GM23338 (cell line): ENCODE data around the gene CACNA1B. TPM values are rescaled to one million over a fixed set of nuclear protein-coding genes. Genes with fewer than 3 reads are reported as not detected.

Experiments
- ATAC-seq: fragments of 200-7000 bp; cut with Tn5 transposase; 3 replicates; pipeline ENCODE4 v1.9.1; 2020
- DNase-seq: peaks from one replicate; pipeline ENCODE4 v3.0.0-alpha.2; 2015; ENCODE audit warnings: low spot score
- H2AFZ ChIP-seq: fragments of 200-600 bp; sonication (generic); 2 replicates; pipeline ENCODE4 v1.8.0; 2016; ENCODE audit warnings: antibody characterized with exemption, mild to moderate bottlenecking, moderate library complexity
- H3F3A ChIP-seq: fragments of 200-600 bp; sonication (generic); replicated peaks from 2 replicates; pipeline ENCODE4 v1.8.0; 2017; ENCODE audit warnings: antibody characterized with exemption, mixed run types, low read depth
- H3K27ac ChIP-seq: fragments of 200-600 bp; sonication (generic); 2 replicates; pipeline ENCODE4 v1.6.1; 2016; ENCODE audit warnings: low read depth
- H3K27me3 ChIP-seq: fragments of 200-600 bp; sonication (generic); 2 replicates; pipeline ENCODE4 v1.8.0; 2016; ENCODE audit warnings: mild to moderate bottlenecking, mixed run types, moderate library complexity; ENCODE audit not compliant: insufficient read depth
- H3K36me3 ChIP-seq: fragments of 200-600 bp; sonication (generic); 2 replicates; pipeline ENCODE4 v1.8.0; 2016; ENCODE audit warnings: mild to moderate bottlenecking; ENCODE audit not compliant: insufficient read depth
- H3K4me1 ChIP-seq: fragments of 200-600 bp; sonication (generic); 2 replicates; pipeline ENCODE4 v1.8.0; 2016; ENCODE audit warnings: mild to moderate bottlenecking, moderate library complexity; ENCODE audit not compliant: insufficient read depth
- H3K4me2 ChIP-seq: fragments of 200-600 bp; sonication (generic); 2 replicates; pipeline ENCODE4 v1.7.1; 2017; ENCODE audit warnings: mixed run types
- H3K4me3 ChIP-seq: fragments of 200-600 bp; sonication (generic); 2 replicates; pipeline ENCODE4 v1.6.1; 2016; ENCODE audit warnings: mixed run types
- H3K79me2 ChIP-seq: fragments of 200-600 bp; sonication (generic); replicated peaks from 2 replicates; pipeline ENCODE4 v1.8.0; 2017; ENCODE audit warnings: mild to moderate bottlenecking; ENCODE audit not compliant: insufficient read depth
- H3K9me2 ChIP-seq: fragments of 200-600 bp; sonication (generic); 2 replicates; pipeline ENCODE4 v1.8.0; 2017; ENCODE audit not compliant: insufficient read depth
- H4K20me1 ChIP-seq: fragments of 200-600 bp; sonication (generic); replicated peaks from 2 replicates; pipeline ENCODE4 v1.8.0; 2017; ENCODE audit warnings: mild to moderate bottlenecking; ENCODE audit not compliant: insufficient read depth
- H3K27ac Mint-ChIP-seq: 2 replicates; pipeline ENCODE4 v1.8.0; 2020; ENCODE audit warnings: inconsistent platforms, mild to moderate bottlenecking, moderate library complexity, mixed read lengths
- H3K27me3 Mint-ChIP-seq: 3 replicates; pipeline ENCODE4 v1.8.0; 2022; ENCODE audit warnings: low read depth, mild to moderate bottlenecking, moderate library complexity, mixed read lengths, inconsistent platforms; ENCODE audit not compliant: insufficient read depth, poor library complexity
- H3K36me3 Mint-ChIP-seq: 3 replicates; pipeline ENCODE4 v1.8.0; 2021; ENCODE audit warnings: low read depth, mild to moderate bottlenecking, inconsistent platforms, moderate library complexity, mixed read lengths
- H3K4me1 Mint-ChIP-seq: 3 replicates; pipeline ENCODE4 v1.8.0; 2020; ENCODE audit warnings: mild to moderate bottlenecking, inconsistent platforms, mixed read lengths
- H3K4me3 Mint-ChIP-seq: 3 replicates; pipeline ENCODE4 v1.8.0; 2021; ENCODE audit warnings: moderate library complexity, mild to moderate bottlenecking, inconsistent platforms, mixed read lengths
- H3K9me3 Mint-ChIP-seq: 3 replicates; pipeline ENCODE4 v1.8.0; 2020; ENCODE audit warnings: moderate library complexity, mild to moderate bottlenecking, inconsistent platforms, mixed read lengths
- EZH2phosphoT487 ChIP-seq: fragments of 200-600 bp; sonication (generic); IDR thresholded peaks from one replicate; pipeline ENCODE4 v1.8.1; 2018; ENCODE audit warnings: antibody characterized with exemption; ENCODE audit not compliant: unreplicated experiment
- JUNB ChIP-seq: IDR thresholded peaks from one replicate; pipeline ENCODE4 v1.6.1; 2016; ENCODE audit warnings: antibody characterized with exemption; ENCODE audit not compliant: unreplicated experiment
- NANOG ChIP-seq: IDR thresholded peaks from 2 replicates; pipeline ENCODE4 v1.6.1; 2016; ENCODE audit warnings: antibody characterized with exemption, borderline replicate concordance
- POLR2AphosphoS5 ChIP-seq: IDR thresholded peaks from 2 replicates; pipeline ENCODE4 v1.6.1; 2016; ENCODE audit warnings: antibody characterized with exemption, low read depth
- STAT1 ChIP-seq: IDR thresholded peaks from one replicate; pipeline ENCODE4 v1.6.1; 2016; ENCODE audit warnings: antibody characterized with exemption; ENCODE audit not compliant: unreplicated experiment
- ZNF331 ChIP-seq: fragments of 250-450 bp; sonication (Bioruptor Pico); IDR thresholded peaks from 2 replicates; pipeline ENCODE4 v1.5.0; 2020; ENCODE audit warnings: low read depth, mild to moderate bottlenecking, moderate library complexity
- ZNF462 ChIP-seq: fragments of 250-450 bp; sonication (Bioruptor Pico); IDR thresholded peaks from 2 replicates; pipeline ENCODE4 v1.5.0; 2020; ENCODE audit warnings: mild to moderate bottlenecking, moderate library complexity
- polyA plus RNA-seq: library from polyadenylated mRNA; unstranded; fragments of >200 nt; fragmentation: Nextera tagmentation; extraction: Ambion mirVana; gene quantifications from 2 replicates; pipeline ENCODE4 v1.2.1, GENCODE V29; 2016
- total RNA-seq: library from RNA; depleted of rRNA; stranded (reverse); fragments of >200 nt; shearing (Covaris generic); gene quantifications from 2 replicates; pipeline ENCODE4 v1.2.3, GENCODE V29; 2014

Gene CACNA1B
- total and polyA plus RNA-seq, 2 experiments from 2014 or later: 1.1 to 10.4 TPM

GRCh38 chr9:138103111-138103848 lies 225.7 kb downstream of the CACNA1B start:
- no peaks in the 10 kb centered on the region for H3K36me3 ChIP-seq
- no peak for TF ChIP-seq POLR2AphosphoS5
- no peak for TF ChIP-seq STAT1
- no peaks in the 10 kb centered on the region for H3K27me3 ChIP-seq
- H3K4me2 ChIP-seq: no peak overlapping the region
- H4K20me1 ChIP-seq: no peaks in the 10 kb centered on the region
- H3K79me2 ChIP-seq: no peaks in the 10 kb centered on the region
- H3K4me1 ChIP-seq: no peaks in the 10 kb centered on the region
- no peak for ATAC-seq
- Mint-ChIP-seq H3K27ac (no peak overlapping the region), H3K4me3 (no peak overlapping the region), H3K27me3 (peaks cover 6% of the 10 kb centered on the region), H3K4me1 (peaks cover 5% of the 10 kb centered on the region; the same call in 2 of the 3 replicates), H3K36me3 (peaks cover 8% of the 10 kb centered on the region), H3K9me3 (peaks cover 4% of the 10 kb centered on the region; the same call in 1 of the 3 replicates)
- H3K27ac ChIP-seq: no peak overlapping the region
- no peak for DNase-seq
- no peaks in the 10 kb centered on the region for H3F3A ChIP-seq
- H3K9me2 ChIP-seq: no peaks in the 10 kb centered on the region
- no peak overlapping the region for H3K4me3 ChIP-seq
- no peak overlapping the region for H2AFZ ChIP-seq

GRCh38 chr9:138103849-138104206 lies 226.2 kb downstream of the CACNA1B start:
- H3K9me2 ChIP-seq: no peaks in the 10 kb centered on the region
- DNase-seq (no peak), ATAC-seq (no peak)

More at GRCh38 chr9:138103849-138104206, 226.2 kb downstream of the CACNA1B start:
- no peak overlapping the region for H3K4me3 Mint-ChIP-seq
- H3K27ac ChIP-seq: no peak overlapping the region
- no peak overlapping the region for H2AFZ ChIP-seq
- H3K4me2 ChIP-seq: no peak overlapping the region
- no peak overlapping the region for H3K27ac Mint-ChIP-seq
- no peaks in the 10 kb centered on the region for H3K36me3 ChIP-seq
- H3K36me3 Mint-ChIP-seq: peaks cover 8% of the 10 kb centered on the region
- peaks cover 3% of the 10 kb centered on the region for H3K27me3 Mint-ChIP-seq
- H3K4me1 ChIP-seq: no peaks in the 10 kb centered on the region
- H3F3A ChIP-seq: no peaks in the 10 kb centered on the region
- no peaks in the 10 kb centered on the region for H3K27me3 ChIP-seq
- peaks cover 5% of the 10 kb centered on the region; the same call in 2 of the 3 replicates for H3K4me1 Mint-ChIP-seq
- H4K20me1 ChIP-seq: no peaks in the 10 kb centered on the region
- H3K79me2 ChIP-seq: no peaks in the 10 kb centered on the region
- TF ChIP-seq JUNB: no peak
- no peak for TF ChIP-seq POLR2AphosphoS5
- no peak for TF ChIP-seq ZNF331 (CRISPR knock-in tag)
- TF ChIP-seq NANOG: no peak
- no peak for TF ChIP-seq EZH2phosphoT487
- no peak for TF ChIP-seq ZNF462
- no peak for TF ChIP-seq STAT1
- no peak overlapping the region for H3K4me3 ChIP-seq
- H3K9me3 Mint-ChIP-seq: peaks cover 4% of the 10 kb centered on the region; the same call in 1 of the 3 replicates
